ENCODE results near the gene CNGB1. TPM values are rescaled to one million over a fixed set of nuclear protein-coding genes. Genes with fewer than 3 reads are reported as not detected.

CNGB1 gene
- total RNA-seq, 1 experiment from 2014 or later: not detected

DNA sequence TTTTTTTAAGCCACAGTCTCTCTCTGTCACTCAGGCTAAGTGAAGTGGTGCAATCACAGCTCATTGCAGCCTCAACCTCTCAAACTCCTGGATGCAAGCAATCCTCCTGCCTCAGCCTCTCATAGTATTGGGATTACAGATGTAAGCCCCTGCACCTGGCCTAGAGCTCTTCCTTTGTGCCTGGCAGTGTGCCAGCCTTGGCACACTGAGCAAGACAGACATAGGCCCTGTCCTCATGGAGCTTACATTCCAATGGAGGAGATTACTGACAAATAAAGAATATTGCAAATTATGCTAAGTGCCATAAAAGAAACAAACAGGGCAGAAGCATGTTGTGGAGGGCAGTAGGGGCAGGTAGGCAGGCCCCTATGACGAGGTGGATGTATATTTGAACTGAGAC lies 920 bp upstream of the CNGB1 start:
- no peak for DNase-seq (ENCODE audit: low spot score)
- H3K27ac ChIP-seq (ENCODE audit: low read depth, low read length, poor library complexity, severe bottlenecking): no peak overlapping the region
- ChIA-PET POLR2A (ENCODE audit: low non-redundant PET) (no interaction called here), CTCF (no interaction called here)
- H3K36me3 ChIP-seq (ENCODE audit: insufficient read depth, low read length, poor library complexity, severe bottlenecking): no peaks in the 10 kb centered on the region
- BruUV-seq (replicated peaks): no TSS peak
- no peak overlapping the region for H3K4me3 ChIP-seq (ENCODE audit: low read depth, low read length, poor library complexity, severe bottlenecking)
- H3K27me3 ChIP-seq (replicated peaks; ENCODE audit: insufficient read depth, low read depth, low read length, poor library complexity): no peaks in the 10 kb centered on the region
- no peaks in the 10 kb centered on the region for H3K4me1 ChIP-seq (ENCODE audit: insufficient read depth, low read length, poor library complexity, severe bottlenecking)
- intact Hi-C loops (cut with micrococcal nuclease; ENCODE audit: unreplicated experiment): no loop called here
- H3K9me3 ChIP-seq (ENCODE audit: low read depth, low read length, poor library complexity, severe bottlenecking): no peaks in the 10 kb centered on the region
- no peak for TF ChIP-seq EZH2 (IDR thresholded peaks at IDR 0.05; ENCODE audit: borderline replicate concordance, low read depth, low read length, poor library complexity, severe bottlenecking)
- TF ChIP-seq, protein P1, sequence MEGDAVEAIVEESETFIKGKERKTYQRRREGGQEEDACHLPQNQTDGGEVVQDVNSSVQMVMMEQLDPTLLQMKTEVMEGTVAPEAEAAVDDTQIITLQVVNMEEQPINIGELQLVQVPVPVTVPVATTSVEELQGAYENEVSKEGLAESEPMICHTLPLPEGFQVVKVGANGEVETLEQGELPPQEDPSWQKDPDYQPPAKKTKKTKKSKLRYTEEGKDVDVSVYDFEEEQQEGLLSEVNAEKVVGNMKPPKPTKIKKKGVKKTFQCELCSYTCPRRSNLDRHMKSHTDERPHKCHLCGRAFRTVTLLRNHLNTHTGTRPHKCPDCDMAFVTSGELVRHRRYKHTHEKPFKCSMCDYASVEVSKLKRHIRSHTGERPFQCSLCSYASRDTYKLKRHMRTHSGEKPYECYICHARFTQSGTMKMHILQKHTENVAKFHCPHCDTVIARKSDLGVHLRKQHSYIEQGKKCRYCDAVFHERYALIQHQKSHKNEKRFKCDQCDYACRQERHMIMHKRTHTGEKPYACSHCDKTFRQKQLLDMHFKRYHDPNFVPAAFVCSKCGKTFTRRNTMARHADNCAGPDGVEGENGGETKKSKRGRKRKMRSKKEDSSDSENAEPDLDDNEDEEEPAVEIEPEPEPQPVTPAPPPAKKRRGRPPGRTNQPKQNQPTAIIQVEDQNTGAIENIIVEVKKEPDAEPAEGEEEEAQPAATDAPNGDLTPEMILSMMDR (conservative IDR thresholded peaks at IDR 0.05; ENCODE audit: low read depth, low read length): no peak

DNA sequence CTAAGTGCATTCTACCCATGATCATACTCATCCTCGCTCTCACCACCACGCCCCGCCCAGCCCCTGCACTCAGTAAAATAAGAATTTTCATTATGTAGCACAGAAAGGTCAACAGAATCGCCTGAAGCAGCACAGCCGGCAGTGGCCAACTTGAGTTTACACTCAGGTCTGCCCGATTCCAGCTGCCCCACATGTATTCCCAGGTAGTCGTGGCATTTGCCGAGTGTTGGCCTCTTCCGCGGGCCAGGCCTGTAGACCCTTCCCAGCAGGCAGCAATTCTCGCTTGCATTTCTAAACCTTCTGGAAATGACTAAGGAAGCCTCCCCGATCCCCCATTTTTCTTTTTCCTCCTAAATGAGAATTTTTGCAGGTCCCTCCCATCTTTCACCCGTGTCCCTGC lies 609 bp downstream of the CNGB1 start:
- no peaks in the 10 kb centered on the region for H3K9me3 ChIP-seq (ENCODE audit: low read depth, low read length, poor library complexity, severe bottlenecking)
- TF ChIP-seq, protein P1 (conservative IDR thresholded peaks at IDR 0.05; ENCODE audit: low read depth, low read length): no peak
- no peak for TF ChIP-seq EZH2 (IDR thresholded peaks at IDR 0.05; ENCODE audit: borderline replicate concordance, low read depth, low read length, poor library complexity, severe bottlenecking)
- H3K27me3 ChIP-seq (replicated peaks; ENCODE audit: insufficient read depth, low read depth, low read length, poor library complexity): no peaks in the 10 kb centered on the region
- no peaks in the 10 kb centered on the region for H3K4me1 ChIP-seq (ENCODE audit: insufficient read depth, low read length, poor library complexity, severe bottlenecking)
- no peak overlapping the region for H3K4me3 ChIP-seq (ENCODE audit: low read depth, low read length, poor library complexity, severe bottlenecking)
- POLR2A ChIA-PET (ENCODE audit: low non-redundant PET): no interaction called here
- H3K36me3 ChIP-seq (ENCODE audit: insufficient read depth, low read length, poor library complexity, severe bottlenecking): no peaks in the 10 kb centered on the region
- CTCF ChIA-PET: no interaction called here
- H3K27ac ChIP-seq (ENCODE audit: low read depth, low read length, poor library complexity, severe bottlenecking): no peak overlapping the region
- no peak for DNase-seq (ENCODE audit: low spot score)
- no TSS peak for BruUV-seq (replicated peaks)
- intact Hi-C loops (cut with micrococcal nuclease; ENCODE audit: unreplicated experiment): no loop called here

DNA sequence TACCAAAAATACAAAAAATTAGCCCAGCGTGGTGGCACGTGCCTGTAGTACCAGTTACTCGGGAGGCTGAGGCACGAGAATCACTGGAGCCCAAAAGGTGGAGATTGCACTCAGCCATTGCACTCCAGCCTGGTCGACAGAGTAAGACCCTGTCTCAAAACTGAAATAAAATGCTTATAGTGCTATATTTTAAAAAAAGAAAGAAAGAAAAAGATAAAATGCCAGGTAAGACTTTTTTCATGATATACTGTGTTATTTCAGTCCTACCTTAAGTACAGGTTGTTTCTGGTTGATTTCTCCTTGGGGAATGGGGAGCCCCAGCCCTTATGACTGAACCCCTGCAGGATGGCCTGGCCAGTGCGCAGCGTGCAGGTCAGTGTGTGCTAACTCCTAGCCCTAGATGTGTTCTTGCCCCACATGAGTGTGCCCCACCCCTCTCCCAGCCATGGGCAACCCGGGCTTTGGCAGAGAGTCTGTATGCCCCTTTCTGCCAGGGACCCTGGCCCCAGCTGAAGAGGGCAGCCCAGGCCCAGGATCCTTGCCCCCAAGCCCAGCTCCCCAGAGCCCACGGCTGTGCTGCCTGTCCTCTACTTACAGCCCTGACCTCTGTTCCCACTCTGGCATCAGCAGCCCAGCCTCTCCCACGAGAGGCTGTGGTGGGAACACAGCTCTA lies 1.3 kb downstream of the CNGB1 start:
- H3K27ac ChIP-seq (ENCODE audit: low read depth, low read length, poor library complexity, severe bottlenecking): no peak overlapping the region
- intact Hi-C loops (cut with micrococcal nuclease; ENCODE audit: unreplicated experiment): no loop called here
- H3K4me3 ChIP-seq (ENCODE audit: low read depth, low read length, poor library complexity, severe bottlenecking): no peak overlapping the region
- BruUV-seq (replicated peaks): no TSS peak
- no peaks in the 10 kb centered on the region for H3K4me1 ChIP-seq (ENCODE audit: insufficient read depth, low read length, poor library complexity, severe bottlenecking)
- H3K9me3 ChIP-seq (ENCODE audit: low read depth, low read length, poor library complexity, severe bottlenecking): no peaks in the 10 kb centered on the region
- ChIA-PET CTCF (no interaction called here), POLR2A (ENCODE audit: low non-redundant PET) (no interaction called here)
- no peaks in the 10 kb centered on the region for H3K36me3 ChIP-seq (ENCODE audit: insufficient read depth, low read length, poor library complexity, severe bottlenecking)
- DNase-seq (ENCODE audit: low spot score): no peak
- no peak for TF ChIP-seq EZH2 (IDR thresholded peaks at IDR 0.05; ENCODE audit: borderline replicate concordance, low read depth, low read length, poor library complexity, severe bottlenecking)
- TF ChIP-seq, protein P1 (conservative IDR thresholded peaks at IDR 0.05; ENCODE audit: low read depth, low read length): no peak
- no peaks in the 10 kb centered on the region for H3K27me3 ChIP-seq (replicated peaks; ENCODE audit: insufficient read depth, low read depth, low read length, poor library complexity)

Measured in A673 (cell line).